NCI-H2196 (cell line): ENCODE data around the gene CHCT1.
"Not testable (repeated sequence)": the region's sequence is repeated elsewhere in the genome, so short reads cannot be mapped to it uniquely, and the experiment has no call there.

ENCODE experiments used
- DNase-seq: peaks from one replicate; lab custom pipeline; 2025; ENCODE audit not compliant: unreplicated experiment; lab: John Stamatoyannopoulos, UW

CHCT1 gene

DNA sequence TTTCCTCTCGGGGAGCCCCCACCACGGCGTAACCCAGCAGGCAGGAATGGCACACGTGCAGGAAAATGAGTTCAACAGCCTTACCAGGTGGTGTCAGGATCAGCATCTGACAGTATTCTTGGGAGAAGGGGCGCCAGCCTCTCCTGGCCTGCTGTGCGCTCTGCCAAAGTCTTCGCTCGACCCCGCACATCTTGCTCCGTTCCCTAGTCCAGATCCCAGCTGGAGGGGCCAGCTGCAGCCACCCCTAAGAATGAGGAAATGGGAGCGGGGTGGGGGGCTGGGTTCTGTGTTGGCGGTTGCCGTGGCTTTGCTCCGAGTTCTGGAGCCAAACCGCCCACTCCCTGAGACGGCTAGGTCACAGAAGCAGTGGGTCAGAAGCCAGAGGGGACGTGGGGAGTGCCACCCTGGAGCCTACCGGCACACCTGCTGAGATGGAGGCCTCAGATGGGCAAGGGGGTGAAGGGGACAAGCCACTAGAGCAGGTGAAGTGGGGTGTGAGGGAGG, at the start of gene CHCT1:
Gene CHCT1 (plus strand): TSS at position 328 of the 504 bp plus-strand sequence. CDS start 104 bp downstream, at position 432.
- no peak for DNase-seq

DNA sequence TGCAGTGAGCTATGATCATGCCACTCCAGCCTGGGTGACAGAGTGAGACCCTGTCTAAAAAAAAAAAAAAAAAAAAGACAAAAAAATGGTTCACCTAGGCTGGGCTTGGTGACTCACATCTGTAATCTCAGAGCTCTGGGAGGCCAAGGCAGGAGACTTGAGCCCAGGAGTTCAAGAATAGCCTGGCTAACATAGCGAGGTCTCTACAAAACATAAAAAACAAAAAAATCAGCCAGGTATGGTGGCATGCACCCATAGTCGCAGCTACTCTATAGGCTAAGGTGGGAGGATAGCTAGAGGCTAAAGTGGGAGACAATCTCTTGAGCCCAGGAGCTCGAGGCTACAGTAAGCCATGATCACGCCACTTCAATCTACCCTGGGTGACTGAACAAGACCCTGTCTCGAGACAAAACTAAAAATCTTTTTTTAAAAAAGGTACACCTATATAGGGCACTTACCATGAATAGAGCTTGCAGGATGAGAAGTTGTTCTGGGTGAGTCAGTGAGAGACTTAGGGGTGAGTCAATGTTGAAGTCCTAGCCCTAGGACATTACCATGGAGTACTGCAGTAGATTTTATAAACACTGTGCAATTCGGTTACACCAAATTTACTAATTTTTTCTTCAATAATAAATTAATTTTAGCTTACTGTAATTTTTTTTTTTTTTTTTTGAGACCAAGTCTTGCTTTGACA, 49.4 kb upstream of the CHCT1 start:
- no peak for DNase-seq

DNA sequence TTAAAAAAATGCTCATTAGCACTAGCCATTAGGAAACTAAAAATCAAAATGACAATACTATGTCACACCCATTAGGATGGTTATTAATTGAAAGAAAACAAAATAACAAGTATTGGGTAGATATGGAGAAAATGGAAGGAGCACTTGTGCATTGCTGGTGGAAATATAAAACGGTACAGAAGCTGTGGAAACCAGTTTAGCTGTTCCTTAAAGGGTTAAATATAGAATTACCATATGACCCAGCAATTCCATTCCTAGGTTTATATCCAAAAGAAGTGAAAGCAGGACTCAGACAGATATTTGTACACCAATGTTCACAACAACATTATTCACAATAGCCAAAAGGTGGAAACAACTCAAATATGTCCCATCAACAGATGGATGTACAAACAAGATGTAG, 44.1 kb upstream of the CHCT1 start:
- DNase-seq, result not testable (repeated sequence)

DNA sequence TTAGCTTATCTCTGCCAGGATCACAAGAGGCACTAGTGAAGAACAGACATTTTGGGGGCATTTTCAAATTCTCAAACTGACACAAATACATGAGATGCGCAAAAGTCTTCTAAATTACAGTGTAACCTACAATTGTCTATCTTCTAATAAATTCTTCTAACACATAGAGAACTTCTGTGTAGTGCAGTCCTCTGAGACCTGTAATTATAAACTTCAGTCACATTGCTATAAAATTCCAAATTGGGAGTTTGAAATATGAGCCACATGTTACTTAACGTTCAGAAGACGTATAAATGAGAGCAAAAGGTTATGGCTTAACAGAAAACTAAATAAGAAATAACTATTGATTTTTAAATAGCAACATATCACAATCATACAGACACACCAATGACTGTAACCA, 42.8 kb upstream of the CHCT1 start:
- DNase-seq, result not testable (repeated sequence)

DNA sequence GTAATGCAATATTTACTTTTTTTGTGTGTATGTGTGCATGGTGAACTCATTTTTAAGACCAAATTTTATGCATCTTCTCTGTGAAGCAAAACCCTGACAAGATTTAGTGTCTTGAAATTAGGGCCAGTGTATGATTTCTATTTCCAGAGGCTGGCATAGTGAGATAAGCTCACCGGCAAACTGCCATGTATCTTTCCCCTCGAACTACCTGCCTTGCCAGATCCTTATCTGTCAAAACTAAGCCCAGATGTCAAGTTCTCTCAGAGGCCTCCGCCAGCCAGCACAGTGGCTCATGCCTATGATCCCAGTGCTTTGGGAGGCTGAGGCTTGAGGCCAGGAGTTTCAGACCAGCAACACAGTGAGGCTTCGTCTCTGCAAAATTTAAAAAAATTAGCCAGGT, 40.3 kb upstream of the CHCT1 start:
- no peak for DNase-seq

DNA sequence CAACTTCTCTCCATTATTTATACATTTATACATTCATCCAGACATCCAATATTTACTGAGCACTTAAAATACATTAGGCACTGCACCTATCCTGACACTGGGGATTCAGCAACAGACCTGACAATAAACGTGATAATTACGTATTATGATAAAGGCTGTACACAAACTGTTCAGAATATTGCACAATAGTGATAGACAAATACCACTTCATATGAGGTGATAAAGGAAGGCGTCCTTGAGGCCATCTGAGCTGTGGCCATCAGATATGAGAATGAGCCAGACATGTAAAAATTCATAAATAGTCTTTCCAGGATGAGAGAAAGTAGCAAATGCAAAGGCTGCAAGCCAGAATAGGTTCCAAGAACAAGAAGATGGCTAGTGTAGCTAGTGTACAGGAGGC, 38.9 kb upstream of the CHCT1 start:
- DNase-seq, result no peak

DNA sequence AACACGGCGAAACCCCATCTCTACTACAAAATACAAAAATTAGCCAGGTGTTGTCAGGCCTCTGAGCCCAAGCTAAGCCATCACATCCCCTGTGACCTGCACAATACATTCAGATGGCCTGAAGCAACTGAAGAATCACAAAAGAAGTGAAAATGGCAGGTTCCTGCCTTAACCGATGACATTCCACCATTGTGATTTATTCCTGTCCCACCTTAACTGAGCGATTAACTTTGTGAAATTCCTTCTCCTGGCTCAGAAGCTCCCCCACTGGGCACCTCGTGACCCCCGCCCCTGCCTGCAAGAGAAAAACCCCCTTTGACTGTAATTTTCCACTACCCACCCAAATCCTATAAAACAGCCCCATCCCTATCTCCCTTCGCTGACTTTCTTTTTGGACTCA, 37.4 kb upstream of the CHCT1 start:
- DNase-seq, result not testable (repeated sequence)

DNA sequence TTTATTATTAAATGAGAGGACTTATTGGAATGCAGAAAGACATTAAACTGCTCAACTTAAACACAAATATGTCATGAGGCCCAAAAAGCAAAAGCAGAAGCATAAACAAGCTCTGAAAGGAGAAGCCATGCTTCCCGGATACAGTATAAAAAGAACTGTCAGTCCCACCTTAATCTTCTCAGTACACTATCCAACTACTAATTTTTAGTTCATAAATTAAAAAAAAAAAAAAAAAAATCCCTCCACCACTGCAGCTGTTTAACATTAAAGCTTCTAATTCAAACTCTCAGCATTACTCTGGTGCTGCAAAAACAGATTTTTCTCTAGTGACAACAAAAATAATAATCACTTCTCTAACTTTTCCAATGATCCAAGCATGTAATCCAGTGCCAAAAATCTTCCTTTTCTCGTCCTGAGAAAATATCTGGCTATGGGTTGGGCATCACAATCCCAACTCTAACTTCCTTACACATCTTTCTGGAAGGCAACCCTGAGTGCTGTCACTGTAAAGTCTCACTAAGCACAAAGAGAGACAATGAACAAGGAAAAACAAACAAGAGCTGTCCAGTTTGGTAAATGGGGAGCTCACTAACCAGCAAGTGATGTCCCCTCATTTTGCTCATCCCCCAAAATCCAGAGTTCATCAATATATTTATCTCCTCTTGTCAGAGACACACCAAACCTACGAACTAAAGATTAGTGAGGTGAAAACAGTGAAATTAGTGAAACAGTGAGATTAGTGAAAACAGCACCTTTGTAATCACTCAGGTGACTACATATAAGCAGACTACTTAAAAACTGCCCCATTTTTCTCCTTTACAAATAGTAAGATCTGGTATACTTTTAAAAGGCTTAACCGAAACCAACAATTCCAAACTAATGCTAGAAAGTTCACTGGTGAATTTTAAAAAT, 35.9 kb upstream of the CHCT1 start:
- DNase-seq, result no peak

DNA sequence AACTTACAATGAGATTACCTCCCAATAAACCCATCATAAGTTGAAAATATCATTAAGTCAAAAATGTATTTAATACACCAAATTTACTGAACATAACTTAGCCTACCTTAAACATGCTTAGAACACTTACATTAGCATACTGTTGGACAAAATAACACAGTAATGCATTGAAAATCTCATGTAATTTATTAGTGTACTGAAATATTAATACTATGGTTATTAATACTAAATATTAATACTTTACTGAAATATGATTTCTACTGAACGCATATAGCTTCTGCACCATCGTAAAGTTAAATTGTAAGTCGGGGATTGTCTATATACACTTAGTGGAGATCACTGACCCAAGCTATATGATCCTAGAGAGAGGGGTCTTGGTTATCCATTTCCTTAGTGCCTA, 34.6 kb upstream of the CHCT1 start:
- no peak for DNase-seq

DNA sequence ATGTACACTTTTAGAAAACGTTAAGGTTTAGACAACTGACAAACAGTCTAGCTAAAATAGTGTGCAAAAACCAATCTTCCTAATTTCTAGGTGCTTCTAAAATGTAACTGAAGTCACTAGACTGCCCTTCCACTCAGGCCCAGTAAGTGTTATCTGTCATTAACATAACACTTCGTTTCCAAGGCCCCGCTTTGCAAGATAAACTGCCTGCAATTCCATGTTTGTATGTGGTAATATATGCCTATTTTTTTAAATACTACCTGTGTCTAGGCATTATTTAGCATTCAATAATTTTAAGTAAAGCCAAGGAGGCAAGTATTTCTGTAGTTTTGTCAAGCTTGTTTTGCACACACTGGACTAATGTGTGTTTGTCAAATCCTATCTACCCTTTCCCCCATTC, 33.5 kb upstream of the CHCT1 start:
- no peak for DNase-seq

DNA sequence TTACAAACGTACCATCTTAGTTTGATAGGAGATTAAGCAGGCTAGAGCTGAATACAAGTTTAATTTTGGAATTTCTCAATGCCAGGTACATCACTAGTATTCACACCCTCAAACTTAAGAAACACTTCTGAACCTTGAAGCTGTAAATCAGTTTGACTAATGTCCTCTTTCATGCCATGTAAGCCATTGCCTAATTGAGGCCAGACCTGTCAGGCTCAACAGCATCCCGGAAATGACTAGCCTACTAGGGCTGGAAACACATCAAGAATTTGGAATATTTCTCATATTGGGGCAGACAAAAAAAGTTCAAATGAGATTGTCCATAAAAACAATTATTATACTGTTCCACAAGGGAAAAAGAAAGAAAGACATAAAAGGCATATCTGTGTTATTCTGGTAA, 32.1 kb upstream of the CHCT1 start:
- no peak for DNase-seq

DNA sequence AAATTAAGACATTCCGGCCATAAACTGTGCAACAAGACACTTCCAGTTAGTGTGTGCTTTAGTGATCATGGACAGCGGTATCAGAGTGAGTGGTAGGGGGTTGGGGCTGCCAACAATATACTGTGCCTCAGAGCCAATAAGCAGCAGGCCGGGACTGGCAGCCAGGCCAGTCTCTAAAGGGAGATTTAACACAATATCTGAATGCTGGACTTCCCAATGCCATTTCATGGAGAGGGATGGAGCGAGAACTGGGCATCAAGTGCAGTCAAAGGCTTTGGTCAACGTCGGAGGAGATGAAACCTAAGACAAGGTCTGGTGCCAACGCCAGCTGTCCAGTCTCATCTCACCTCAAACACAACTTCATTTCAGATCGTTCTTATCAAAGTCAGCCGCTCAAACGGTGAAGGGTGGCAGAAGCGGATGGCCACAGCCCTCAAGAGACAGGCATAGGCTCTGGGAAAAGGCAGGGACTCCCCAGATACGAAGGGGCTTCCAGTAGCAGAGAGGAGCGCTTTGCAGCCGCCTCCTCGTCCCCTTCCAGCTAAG, 31.3 kb upstream of the CHCT1 start:
- no peak for DNase-seq

DNA sequence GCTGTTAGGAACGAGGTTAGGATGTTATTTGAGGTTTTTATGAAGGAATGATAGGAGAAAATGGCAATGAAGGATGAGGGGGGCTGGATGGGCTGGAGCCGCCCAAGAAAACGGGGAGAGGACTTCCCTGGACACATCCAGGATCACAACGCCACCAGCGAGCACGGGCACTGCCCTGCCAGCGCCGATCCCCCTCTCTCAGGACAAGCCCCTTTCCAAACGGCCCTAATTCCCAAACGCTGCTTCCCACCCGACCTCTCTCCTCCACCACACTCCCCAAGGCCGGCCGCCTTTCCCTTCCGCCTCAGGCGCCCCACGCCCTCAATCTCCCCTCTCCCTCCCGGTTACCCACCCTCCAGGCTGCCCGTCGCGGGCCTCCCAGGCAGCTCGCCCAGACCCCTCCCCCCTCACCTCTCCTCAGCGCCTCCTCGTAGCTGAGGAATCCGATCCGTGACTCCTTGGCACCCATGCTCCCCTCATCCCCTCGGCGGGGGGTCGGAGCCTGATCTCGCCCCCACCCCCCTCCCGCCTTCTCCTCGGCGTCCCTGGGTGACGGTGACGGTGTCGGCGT, 30.7 kb upstream of the CHCT1 start:
- DNase-seq, result no peak

DNA sequence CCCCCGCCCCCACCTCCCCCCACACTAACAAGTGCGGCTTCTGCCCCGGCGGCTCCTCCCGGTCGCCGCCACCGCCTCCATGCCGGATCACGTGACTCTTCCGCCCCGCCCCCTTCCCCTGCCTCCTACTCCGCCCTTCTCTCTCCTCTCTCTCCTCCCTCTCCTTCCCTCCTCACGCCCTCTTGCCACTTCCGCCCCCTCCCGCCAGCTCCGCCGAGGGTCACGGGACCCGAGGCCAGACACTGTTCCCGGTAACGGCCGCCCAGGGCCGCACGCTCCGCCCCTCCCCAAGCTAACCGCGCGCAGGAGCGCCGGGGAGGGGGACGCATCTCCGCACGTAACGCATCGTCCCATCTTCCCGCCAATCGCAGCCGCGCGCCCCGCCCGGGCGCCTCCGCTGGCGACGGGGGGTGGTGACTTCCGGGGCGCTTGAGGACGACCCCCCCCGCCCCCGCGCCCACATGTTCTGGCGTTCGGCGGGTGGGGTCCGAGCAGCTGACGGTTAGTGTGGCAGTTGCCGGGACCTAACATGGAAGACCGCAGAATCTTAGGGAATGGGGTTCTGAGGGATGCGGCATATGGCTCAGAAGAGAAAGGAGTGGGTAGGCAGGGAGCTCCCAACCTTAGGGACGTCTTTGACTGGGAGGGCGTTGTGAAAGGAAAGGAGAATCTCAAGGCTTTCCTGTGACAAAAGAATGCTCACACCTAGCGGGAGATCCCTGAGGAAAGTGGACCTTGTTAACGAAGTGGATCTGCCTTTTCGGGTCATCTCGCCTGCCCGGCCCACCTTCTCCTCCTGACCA, 30.0 kb upstream of the CHCT1 start, which contains the start of gene USP32:
Gene USP32 (minus strand): TSS at position 92 of the 803 bp plus-strand sequence. CDS start 194 bp downstream, outside the sequence.
- peak; percentile 99 for DNase-seq

DNA sequence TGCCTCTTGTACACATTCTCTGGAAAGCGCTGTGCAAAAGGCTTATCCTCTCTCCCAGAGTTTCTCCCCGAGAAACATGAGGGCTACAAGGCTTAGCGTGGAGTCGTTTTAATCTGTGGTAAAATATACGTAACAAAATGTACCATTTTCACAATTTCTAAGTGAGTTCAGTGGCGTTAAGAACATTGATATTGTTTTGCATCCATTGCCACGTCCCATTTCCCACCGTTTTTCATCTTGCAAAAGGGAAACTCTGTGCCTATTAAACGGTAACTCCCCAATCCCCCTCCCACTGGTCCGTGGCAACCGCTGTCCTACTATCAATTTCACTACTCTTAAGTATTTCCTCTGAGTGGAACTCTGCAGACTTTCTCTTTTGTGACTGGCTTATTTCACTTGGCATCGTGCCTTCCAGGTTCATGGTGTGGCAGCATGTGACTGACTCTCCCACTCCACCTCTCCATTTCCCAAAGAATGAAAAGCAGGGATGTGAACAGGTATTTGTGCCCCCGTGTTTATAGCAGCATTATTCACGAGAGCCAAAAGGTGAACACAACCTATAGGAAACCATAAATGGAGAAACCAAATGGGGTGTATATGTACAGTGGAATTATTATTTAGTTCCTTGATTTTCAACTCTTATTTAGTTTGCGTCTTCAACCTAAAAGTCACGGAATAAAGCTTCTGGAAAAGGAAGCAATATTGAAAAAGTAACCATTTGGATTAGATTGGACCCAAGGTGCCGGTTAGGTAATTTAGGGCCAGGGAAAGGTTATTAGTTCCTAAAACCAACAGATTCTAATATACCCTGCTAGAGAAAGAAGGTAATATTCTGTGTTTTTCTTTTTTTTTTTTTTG, 29.2 kb upstream of the CHCT1 start:
- peak; percentile 83 for DNase-seq

DNA sequence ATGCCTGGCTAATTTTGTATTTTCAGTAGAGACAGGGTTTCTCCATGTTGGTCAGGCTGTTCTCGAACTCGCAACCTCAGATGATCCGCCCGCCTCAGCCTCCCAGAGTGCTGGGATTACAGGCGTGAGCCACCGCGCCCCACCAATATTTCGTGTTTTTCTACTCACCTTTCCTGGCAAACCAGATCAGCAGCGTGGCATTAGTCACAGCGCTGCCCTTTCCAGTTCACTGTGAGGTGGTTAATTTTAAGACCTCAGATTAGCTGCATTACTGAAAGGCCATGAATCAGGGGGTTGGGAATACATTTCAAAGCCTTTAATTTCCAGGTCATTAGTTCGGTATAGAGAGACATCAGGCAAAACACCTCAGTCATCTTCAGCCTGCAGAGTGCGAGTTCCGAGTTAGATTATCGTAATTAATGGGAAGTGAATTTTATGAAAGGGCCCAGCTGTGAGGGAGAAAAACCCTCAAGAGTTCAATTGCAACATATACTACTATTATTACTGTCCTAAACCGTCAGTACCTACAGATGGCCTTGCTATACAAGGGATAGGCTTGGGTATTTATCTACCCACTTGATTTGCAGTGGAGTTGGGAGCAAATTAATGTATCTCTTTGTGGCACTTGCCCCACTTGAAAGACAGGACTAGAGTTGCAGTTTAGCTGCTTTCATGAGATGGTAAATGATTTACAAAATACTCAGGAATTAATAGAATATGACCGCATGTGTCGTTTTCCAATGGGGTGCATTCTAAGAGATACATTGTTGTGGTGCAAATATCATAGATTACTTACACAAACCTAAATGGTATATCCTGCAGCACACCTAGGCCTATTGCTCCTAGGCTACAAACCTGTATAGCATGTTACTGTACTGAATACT, 28.2 kb upstream of the CHCT1 start:
- no peak for DNase-seq

DNA sequence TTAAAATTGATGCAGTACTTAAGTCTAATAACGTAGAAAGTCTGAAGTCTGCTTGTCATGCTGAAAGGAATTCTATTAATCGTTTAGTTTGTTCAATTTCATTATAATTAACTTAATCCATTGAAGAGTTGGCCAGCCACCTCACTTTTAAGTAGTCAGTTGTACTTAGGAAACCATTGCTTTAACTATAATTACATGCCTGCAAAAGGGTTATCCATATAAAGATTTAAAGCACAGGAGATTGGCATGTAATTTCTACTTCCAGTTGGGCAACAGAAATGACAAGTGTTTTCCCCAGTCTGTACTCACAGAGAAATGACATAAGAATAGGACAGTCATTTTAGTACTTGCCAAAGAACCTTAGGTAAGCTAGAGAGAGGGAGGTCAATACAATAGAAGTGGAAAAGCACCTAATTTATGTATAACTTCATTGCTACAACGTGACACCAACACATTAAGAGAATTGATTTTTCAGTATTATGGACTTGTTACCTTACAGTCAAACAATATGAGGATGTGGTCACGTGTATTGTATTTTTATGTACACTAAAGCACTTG, 26.7 kb upstream of the CHCT1 start:
- DNase-seq, result no peak

DNA sequence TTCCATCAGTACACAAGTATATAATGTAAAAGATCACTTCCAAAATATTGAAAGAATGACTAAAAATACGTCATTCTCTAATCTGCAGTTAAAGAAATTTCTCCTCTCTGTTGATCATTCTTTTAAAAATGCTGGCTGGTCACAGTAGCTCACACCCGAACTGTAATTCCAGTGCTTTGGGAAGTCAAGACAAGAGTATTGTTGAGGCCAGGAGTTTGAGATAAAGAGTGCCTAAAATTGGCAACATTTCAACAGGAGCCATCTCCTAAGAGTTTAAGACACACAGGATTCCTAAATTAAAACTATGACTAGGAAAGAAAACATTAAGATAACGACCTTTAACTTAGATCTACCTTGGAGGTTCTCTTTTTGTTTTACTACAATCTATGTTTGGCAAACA, 25.9 kb upstream of the CHCT1 start:
- no peak for DNase-seq
